HG02610 (cell line): ENCODE results near the gene CCL27.

Source experiments
- ATAC-seq: cut with Tn5 transposase; IDR thresholded peaks from one replicate; pipeline ENCODE4 v1.9.1; 2021; ENCODE audit warnings: mild to moderate bottlenecking, moderate library complexity; ENCODE audit not compliant: unreplicated experiment

CCL27 gene

DNA sequence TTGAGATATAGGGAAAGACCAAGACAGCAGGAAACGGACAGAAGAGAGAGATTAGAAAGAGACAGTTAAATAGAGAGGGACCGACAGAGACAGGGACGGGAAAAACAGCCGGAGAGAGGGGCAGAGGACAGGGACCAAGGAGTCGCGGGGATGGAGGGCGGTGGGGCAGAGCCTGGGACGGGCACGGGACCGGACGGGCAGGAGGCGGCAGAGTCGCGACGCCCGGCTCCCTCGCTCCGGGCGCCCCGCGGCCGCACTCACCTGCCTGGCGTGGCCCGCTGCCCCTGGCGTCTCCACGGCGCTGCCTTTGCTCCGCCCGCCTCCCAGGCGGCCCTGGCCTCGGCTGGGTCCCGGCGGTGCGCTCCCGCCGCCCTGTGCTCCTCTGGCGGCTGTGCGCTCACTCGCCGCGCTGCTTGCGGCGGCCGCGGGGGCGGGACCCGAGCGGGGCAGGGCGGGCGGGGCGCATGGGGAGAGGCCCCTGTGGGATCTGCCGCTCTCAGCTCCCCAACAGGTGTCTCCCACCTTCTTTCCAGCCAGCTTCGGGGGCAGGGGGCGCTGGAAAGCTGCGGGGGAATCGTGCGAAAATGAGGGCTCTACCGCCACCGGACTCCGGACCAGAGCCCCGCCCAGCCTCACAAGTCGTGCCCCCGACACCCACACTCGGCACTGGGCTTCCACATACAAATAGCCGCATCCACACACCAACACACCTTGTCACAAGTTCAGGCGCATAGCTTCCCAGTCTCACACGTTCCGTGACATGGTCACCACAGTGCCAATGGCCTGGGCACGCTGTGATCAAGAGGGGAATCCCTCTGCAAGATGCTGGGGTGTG, 33.6 kb downstream of the CCL27 start, which contains the start of gene ARID3C:
Gene ARID3C (minus strand): TSS at position 411 of the 835 bp plus-strand sequence. CDS start 1,052 bp downstream, outside the sequence.
- no peak for ATAC-seq

DNA sequence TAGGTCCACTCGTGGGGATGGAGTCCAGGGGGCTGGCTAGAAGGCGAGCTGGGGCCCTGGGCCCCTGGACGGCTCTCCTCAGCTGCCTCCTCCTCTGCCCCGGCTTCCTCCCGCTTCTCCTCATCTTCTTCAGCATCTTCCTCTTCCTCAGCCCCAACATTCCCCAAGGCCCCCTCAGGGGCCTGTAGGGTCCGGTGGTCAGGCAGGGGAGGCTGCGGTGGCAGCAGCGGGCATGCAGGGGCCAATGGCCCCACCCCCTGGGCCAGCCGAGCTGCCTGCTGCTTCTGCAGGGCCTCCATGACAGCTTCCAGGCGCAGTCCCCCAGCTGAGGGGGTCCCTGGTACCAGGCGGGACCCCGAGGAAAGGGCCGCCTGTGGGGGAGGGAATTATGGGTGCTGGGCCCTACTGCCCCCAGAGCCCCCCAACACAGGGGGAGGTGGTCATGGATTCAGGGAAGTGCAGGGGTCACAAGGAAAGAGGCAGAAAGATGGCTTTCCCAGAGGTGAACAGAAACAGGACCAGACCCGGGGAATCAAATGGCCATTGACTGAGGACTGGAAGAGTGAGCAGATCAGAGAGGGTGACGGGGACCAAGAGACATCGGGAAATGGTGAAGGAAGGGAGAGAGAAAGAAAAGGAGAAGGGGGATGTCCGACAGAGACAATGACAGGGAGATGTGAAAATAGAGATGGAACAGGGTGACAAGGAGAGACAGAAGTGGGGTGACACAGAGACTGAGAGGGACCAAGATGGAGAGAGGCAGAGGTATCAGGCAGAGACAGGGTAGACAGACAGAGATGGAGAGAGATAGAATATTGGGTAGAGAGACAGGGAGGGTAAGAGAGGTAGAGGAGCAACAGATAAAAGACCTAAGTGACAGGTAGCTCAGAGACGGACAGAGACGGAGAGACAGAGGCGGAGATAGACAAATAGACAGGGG, 34.5 kb downstream of the CCL27 start:
- no peak for ATAC-seq

DNA sequence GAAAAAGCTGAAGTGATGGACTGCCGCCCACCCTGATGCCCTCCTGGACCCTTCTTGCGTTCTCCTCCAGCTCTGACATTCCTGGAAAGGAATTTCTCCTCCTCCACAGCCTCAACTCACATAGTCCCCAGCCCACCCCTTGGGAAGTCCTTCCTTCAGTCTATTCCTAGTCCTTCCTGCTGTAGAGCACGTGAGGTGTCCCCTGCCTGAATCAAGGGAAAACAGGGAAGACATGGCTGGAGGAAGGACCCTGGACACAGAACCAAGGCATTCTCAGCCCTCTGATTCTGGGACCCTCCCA, 37.3 kb downstream of the CCL27 start:
- no peak for ATAC-seq

DNA sequence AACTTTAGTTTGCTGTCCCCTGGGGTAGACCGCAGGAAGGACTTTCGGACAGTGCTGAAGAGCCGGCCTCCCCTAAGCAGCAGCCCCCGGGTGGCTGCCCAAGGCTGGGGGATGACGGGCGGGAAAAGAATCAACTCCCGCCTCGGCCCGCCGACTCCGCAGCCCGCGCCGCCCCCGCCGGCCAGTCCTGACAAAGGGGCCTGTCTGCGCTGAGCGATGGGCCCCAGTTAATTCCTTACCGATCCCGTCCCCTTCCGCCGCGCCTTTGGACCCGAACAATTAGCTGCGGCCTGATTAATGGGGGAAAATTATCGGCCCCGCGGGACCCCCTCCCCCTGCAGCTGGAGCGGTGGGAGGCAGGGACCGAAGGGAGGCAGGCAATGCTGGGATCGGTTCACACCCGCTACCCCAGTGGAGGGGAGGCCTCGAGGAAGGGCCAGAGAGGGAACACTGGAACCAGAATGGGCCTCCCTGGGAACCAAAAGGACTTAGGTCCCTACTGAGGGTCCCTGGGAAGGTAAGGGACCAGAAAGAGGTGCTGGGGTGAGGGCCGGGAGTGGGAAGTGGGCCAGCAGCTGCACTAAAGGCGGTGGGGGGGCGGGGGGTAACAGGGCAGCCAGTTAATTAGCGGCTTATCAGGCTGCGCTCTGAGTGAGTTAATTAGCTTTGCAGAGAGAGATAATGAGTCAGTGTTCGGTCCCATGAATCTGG, 37.8 kb downstream of the CCL27 start:
- ATAC-seq, result no peak

DNA sequence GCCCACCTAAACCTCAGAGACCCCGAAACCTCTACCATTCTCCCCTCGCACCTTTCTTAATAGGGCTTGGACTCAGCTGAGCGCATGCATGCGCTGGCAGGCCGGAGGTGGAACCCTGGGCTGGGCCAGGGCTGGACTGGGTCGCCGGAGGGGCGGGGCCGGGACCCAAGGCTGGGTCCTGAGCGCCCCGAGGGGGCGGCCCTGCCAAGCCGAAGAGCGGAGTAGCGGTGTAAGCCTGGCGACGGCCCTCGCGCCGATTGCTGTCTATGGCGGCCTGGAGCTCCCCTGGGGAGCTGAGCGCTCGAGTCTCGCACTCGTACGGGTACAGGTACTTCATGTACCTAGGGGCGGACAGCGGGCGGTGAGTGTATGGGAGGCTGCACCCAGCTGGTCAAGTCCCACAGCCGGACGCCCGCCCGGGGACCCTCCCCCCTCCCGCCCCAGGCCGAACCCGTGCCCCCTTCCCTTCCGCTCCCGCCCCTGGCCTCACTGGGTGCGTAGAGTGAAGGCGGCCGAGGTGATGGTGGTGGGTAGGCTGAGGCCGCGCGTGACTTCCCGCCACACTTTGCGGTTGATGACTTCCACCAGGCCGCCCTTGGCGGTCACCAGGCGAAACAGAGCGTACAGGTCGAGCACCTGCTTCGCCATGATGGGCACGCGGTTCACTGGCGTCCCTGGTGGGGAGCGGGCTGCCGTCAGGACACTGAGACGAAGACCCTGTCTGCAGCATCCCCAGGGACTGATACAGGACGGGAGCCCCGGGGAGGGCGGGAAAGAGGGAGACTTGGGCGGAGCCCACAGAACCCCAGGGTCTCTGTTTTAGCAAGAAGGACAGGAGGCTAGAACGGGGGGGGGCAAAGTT, 38.9 kb downstream of the CCL27 start:
- no peak for ATAC-seq

DNA sequence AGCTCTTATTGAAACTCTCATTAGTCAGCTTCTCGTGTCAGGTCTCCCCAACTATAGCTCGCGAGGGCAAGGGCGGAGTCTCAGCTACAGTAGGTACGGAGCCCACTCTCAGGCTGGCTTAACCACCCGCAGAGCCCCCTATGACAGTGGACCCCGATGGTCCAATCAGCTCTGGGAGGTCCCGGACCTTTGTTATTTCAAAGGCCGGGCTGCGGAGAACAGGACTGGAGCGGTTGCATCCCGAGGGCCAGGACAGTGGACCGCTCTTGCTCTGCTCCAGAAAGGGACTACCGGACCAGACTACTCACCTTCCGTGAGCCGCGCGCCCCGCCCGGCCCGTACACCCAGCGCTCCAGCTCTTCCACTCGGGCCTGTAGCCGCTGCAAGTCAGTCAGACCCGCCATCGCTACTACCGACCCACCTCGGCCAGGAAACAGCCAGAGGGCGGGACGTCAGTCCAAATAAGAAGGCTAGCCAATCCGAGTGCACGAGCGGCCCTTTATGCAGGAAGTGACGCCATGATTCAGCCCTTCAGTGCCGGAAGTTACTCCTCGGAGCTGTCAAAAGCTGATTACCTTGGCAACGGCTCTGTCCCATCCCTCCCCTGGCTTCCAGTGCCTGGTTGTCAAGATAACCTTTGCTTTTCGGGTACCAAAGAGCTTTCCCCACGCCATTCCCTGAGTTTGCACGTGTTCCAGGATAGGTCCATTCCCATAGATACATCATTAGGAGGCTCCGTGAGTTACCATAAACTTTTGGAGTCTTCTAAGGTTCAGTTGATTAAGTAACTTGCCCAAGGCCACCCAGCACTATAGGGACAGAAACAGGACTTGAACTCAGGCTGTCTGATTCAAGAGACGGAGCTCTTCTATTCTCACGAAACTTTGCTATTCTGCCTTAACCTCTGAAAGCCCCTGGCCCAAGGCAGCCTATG, 42.1 kb downstream of the CCL27 start, which contains the start of gene DCTN3:
Gene DCTN3 (minus strand): TSS at position 435 of the 934 bp plus-strand sequence. CDS start 31 bp downstream, at position 404.
- peak; percentile 99 for ATAC-seq

DNA sequence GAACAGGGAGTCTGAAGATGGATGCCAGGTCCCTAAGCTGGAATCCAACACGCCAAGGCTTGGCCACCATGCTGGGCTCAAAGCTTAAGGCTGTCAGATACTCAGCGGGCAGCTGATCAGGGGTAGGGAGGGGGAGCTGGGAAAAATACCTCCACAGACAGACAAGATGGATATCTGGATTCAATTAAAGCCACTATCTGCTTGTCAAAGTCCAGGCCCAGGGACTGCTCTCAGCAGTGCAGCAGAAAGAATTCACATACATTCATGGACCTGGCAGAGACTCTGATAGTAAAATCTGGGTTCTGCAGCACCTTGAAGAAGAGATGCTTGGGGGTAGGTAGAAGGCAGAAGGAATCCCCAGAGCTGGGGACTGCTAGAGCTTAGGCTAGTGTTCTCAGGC, 47.3 kb downstream of the CCL27 start:
- ATAC-seq, result no peak

DNA sequence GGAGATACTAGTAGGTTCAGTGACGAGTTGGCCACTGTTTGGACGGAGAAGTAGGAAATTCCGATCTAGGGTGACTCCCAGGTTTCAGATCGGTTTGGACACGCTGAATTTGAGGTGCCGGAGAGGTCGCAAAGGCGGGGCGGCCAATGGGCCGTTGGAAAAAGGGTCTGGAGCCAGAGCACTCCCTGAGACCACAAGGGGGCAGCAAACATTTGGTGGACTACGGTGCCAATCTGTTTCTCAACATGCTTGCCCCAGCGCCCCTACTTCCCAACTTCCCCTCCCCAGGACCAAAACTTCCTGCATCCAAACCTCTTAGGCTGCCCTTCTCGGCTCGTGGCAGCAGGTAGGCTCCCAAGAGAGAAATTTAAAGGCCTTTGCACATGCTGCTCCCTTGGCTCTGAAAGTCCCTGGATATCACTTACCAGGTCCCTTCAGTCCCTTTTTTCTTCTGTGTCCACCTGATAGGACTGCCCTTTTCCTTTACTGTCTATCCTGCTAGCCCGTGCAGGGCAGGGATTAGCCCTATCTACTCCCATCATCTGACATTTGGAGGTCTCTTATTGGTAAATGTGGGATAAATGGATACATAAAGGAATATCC, 49.6 kb downstream of the CCL27 start:
- ATAC-seq, result no peak
